Right atrium auricular region (tissue), 2 donors: ENCODE data around the gene KCNMA1. TPM values are rescaled to one million over a fixed set of nuclear protein-coding genes. Genes with fewer than 3 reads are reported as not detected.

Experiments used
- DNase-seq: peaks from one replicate; pipeline ENCODE4 v3.0.0-alpha.2; 2019; ENCODE audit warnings: low spot score
- H3K27ac ChIP-seq, 2 donors: fragments of 200-600 bp; sonication (generic); 1 replicate in 1 of 2; 2 replicates in 1 of 2; pipeline ENCODE4 v1.5.1; 2016 to 2019
- H3K27me3 ChIP-seq, 2 donors: fragments of 200-600 bp; sonication (generic); one replicate each; pipeline versions ENCODE4 v1.5.1 to v1.6.0; 2017 to 2019
- H3K36me3 ChIP-seq: fragments of 200-600 bp; sonication (generic); one replicate; pipeline ENCODE4 v1.5.1; 2016
- H3K4me1 ChIP-seq, 2 donors: fragments of 200-600 bp; sonication (generic); one replicate each; pipeline versions ENCODE4 v1.5.1 to v1.6.0; 2017 to 2019
- H3K4me3 ChIP-seq, 2 donors: fragments of 200-600 bp; sonication (generic); 1 replicate in 1 of 2; 2 replicates in 1 of 2; pipeline ENCODE4 v1.5.1; 2017 to 2019; ENCODE audit warnings: mild to moderate bottlenecking in 1 of 2, moderate library complexity in 1 of 2
- H3K9me3 ChIP-seq, 2 donors: fragments of 200-600 bp; sonication (generic); one replicate each; pipeline ENCODE4 v1.5.1; 2019
- total RNA-seq, 2 donors: library from RNA; depleted of rRNA; stranded (reverse); fragments of >200 nt; gene quantifications; one replicate each; pipeline ENCODE4 v1.1.0, GENCODE V29; 2016
- TF ChIP-seq, protein P1 (sequence below), 2 donors: fragments of 200-600 bp; sonication (generic); IDR thresholded peaks; one replicate each; pipeline ENCODE4 v1.5.1; 2019; ENCODE audit warnings: antibody characterized with exemption in 2 of 2

Gene KCNMA1
- total RNA-seq, 2 donors from 2014 or later = 2.3 to 3.5 TPM

DNA sequence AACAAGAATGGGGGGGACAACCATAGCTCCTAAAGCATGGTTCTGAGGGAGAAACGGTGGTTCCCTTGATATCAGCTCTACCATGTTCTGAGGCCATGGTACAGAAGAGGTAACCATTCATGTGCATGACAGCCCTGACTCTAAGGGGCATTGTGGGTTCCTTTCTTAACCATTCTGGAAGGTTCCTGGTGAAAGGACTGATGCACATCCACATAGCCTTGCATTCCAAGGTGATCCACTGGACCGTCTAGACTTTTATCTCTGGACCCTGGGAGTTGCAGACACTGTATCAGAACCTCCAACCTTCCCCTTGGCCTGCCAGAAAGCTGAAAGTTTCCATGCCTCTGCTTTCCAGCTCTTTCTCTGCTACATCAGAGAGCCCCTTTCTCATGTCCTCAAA, 344.3 kb downstream of the KCNMA1 start:
- Histone ChIP-seq H3K27ac (no peak overlapping the region), H3K27me3 (no peaks in the 10 kb centered on the region)

DNA sequence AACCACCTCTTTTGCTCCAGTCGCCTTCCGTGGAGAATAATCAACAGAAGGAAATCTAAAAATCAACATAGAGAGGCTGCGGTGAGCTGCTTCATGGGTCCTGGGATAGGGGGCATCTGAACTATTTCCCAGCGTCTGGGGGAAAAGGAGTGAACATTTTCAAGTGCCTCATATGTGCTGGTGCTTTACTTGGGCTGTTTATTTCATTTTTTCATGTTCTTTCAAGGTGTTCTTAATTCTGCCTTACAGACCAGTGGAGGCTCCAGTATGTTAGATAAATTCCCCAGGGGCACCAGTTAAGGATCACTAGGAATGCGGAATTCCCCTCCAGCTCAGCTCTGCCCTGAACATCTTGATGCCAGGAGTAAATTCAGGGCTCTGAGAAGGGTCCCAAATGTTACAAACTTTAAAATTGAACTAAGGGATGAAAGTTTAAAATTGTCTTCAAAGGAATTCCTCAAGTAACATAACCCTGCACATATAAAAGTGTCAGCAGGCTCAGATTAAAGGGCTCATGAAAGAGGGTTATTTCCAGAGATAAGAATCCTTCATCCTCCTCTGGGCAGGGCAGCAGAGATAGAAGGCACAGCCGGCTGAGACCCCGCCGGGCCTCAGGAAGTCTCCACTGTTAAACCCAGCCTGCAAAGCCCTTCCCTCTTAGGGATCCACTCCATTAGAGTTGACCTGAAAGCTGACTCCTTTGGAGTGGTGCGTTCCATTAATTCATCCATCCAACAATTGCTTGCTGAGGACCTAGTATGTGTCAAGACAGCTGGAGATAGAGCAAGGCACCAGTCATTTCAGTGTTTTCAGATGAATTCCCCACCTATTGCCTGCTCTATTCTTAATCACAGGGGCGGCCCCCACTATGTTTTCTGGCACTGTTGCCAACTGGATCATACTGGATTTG, 345.8 kb downstream of the KCNMA1 start:
- Histone ChIP-seq H3K27ac (no peak overlapping the region), H3K36me3 (no peaks in the 10 kb centered on the region), H3K4me1 (peaks cover 0 to 6% of the 10 kb centered on the region in 2 donors), H3K4me3 (no peak overlapping the region), H3K9me3 (no peaks in the 10 kb centered on the region), H3K27me3 (no peaks in the 10 kb centered on the region)
- TF ChIP-seq, protein P1, sequence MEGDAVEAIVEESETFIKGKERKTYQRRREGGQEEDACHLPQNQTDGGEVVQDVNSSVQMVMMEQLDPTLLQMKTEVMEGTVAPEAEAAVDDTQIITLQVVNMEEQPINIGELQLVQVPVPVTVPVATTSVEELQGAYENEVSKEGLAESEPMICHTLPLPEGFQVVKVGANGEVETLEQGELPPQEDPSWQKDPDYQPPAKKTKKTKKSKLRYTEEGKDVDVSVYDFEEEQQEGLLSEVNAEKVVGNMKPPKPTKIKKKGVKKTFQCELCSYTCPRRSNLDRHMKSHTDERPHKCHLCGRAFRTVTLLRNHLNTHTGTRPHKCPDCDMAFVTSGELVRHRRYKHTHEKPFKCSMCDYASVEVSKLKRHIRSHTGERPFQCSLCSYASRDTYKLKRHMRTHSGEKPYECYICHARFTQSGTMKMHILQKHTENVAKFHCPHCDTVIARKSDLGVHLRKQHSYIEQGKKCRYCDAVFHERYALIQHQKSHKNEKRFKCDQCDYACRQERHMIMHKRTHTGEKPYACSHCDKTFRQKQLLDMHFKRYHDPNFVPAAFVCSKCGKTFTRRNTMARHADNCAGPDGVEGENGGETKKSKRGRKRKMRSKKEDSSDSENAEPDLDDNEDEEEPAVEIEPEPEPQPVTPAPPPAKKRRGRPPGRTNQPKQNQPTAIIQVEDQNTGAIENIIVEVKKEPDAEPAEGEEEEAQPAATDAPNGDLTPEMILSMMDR (IDR thresholded peaks at IDR 0.05) = no peak
- no peak for DNase-seq

More for the DNA sequence above, 344.3 kb downstream of the KCNMA1 start:
- Histone ChIP-seq H3K36me3 (no peaks in the 10 kb centered on the region), H3K4me1 (no peaks in the 10 kb centered on the region), H3K4me3 (no peak overlapping the region), H3K9me3 (no peaks in the 10 kb centered on the region)
- DNase-seq = no peak
- TF ChIP-seq, protein P1 (IDR thresholded peaks at IDR 0.05) = no peak

DNA sequence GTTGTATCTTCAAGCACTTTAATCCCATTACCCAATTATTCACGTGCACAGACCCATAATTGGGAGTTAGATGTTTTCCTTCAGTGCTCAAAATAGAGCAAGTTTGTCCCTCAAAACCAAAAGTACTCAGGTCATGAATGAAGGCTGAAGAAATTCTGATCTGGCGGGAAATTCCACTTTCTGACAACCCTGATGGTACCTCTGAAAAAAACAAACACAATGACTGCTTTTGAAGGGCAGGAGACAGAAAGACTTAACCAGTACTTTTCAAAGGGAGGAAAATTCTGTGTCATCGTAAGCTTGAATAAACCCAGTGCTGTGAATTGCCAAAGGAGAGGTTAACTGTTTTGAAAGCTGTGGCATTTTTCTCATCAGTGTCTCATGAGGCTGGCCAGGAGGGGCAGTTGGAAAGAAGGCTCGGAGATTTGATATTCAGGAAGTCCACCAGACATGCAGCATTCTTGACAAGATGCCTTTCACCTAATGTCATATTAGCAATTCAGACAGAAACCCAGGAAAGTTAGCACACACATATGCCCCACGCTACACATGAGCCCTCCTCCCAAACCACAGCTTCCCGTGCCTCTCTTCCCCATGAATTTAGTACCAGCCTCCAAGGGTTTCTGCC, 347.0 kb downstream of the KCNMA1 start:
- Histone ChIP-seq H3K36me3 (no peaks in the 10 kb centered on the region), H3K27ac (no peak overlapping the region), H3K4me3 (no peak overlapping the region), H3K9me3 (no peaks in the 10 kb centered on the region), H3K4me1 (peaks cover 0 to 9% of the 10 kb centered on the region in 2 donors), H3K27me3 (no peaks in the 10 kb centered on the region)
- DNase-seq = no peak
- TF ChIP-seq, protein P1 (IDR thresholded peaks at IDR 0.05) = no peak

DNA sequence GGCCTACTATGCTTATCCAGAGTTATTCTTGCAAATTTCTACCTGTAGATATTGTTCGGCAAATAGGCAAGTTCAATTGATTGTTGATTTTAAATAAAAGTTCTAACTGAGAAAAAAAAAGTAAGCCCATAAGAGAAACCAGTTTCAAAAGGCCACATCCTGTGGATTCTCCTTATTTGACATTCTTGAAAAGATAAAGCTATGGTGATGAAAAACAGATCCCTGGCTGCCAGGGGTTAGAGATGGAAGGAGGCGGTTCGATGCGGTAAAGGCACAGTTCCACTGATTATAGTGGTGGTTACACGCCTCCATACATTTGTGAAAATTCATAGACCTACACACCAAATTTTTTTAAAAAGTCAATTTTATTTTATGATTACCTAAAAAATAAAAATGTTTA, 347.8 kb downstream of the KCNMA1 start:
- Histone ChIP-seq H3K4me3 (no peak overlapping the region), H3K27ac (no peak overlapping the region), H3K9me3 (no peaks in the 10 kb centered on the region), H3K4me1 (peaks cover 0 to 9% of the 10 kb centered on the region in 2 donors), H3K27me3 (no peaks in the 10 kb centered on the region), H3K36me3 (no peaks in the 10 kb centered on the region)
- TF ChIP-seq, protein P1 (IDR thresholded peaks at IDR 0.05) = no peak
- DNase-seq = no peak

DNA sequence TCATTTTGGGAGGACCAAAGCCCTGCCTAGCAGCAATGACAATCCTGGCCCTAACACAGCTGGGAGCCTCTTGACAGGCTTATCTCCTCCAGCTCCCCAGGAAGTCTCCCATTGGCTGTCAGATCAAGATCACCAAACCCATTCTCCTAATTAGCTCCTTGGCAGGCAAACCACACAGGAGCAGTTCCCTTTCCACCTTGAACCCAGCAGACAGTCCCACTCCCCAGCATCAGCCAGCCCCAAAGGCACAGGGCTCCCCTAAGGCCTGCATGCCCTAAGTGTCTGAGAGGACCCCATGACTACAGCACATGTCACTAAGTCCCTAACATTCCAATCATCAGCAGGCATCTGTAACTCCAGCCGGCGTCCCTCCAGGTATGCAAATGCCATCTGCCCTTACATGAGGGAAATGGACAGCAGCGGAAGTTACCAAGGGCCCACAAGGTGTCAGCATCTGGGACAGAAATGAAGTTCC, 348.5 kb downstream of the KCNMA1 start:
- TF ChIP-seq, protein P1 (IDR thresholded peaks at IDR 0.05) = no peak
- H3K4me3 ChIP-seq = no peak overlapping the region
- H3K27ac ChIP-seq = no peak overlapping the region
- H3K27me3 ChIP-seq = no peaks in the 10 kb centered on the region
- H3K9me3 ChIP-seq = no peaks in the 10 kb centered on the region
- no peaks in the 10 kb centered on the region for H3K36me3 ChIP-seq
- peaks cover 0 to 9% of the 10 kb centered on the region in 2 donors for H3K4me1 ChIP-seq
- DNase-seq = no peak
